HG03521 (cell line): Measurements from ENCODE around the gene IFT43.

Experiments
- ATAC-seq: cut with Tn5 transposase; IDR thresholded peaks from one replicate; pipeline ENCODE4 v1.9.1; 2021; ENCODE audit warnings: mild to moderate bottlenecking, moderate library complexity; ENCODE audit not compliant: unreplicated experiment

IFT43 gene

DNA sequence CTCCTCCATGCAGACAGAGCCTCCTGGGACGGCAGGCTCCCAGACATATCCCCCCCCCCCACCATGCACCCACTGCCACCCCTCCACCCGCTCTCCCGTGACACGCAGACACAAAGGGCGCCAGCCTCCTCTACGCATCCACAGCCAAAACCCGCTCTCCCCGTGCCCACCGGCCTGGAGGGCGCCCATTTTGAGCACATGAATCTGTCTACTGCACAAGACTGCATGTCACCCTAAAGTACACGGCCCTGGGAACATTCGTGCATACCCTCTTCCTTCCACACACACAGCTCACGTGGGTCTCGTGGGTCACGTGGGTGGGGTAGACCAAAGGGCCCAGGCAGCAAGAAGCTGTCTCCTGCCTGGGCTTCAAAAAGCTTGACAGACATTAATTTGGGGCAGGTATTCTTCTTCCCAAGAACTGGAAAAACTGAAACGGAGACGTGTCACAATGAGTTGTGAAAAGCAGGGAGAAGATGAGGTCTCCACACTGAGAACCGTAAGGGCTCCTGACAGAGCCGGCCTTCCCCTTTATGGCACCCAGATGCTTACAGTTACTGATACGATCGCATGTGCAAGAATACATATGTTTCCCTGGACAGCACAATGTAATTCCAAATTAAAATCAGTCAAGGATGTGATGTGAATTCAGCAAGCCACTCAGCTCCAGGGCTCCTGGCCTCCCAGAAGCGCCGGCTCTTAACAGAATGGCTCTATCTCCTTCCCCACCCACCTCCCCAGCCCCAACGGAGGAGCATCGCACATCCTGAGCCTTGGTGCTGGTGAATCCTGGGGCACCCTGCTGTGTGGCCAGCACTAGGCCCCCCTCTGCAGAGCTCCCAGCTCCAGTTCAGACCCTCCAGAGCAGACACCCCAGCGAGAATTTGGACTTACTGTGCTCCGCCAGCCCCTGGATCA is 5.7 kb upstream of the IFT43 start:
- ATAC-seq = no peak

- no peak for ATAC-seq
Measured at GRCh38 chr14:75980856-75981255, 4.7 kb upstream of the IFT43 start.

DNA sequence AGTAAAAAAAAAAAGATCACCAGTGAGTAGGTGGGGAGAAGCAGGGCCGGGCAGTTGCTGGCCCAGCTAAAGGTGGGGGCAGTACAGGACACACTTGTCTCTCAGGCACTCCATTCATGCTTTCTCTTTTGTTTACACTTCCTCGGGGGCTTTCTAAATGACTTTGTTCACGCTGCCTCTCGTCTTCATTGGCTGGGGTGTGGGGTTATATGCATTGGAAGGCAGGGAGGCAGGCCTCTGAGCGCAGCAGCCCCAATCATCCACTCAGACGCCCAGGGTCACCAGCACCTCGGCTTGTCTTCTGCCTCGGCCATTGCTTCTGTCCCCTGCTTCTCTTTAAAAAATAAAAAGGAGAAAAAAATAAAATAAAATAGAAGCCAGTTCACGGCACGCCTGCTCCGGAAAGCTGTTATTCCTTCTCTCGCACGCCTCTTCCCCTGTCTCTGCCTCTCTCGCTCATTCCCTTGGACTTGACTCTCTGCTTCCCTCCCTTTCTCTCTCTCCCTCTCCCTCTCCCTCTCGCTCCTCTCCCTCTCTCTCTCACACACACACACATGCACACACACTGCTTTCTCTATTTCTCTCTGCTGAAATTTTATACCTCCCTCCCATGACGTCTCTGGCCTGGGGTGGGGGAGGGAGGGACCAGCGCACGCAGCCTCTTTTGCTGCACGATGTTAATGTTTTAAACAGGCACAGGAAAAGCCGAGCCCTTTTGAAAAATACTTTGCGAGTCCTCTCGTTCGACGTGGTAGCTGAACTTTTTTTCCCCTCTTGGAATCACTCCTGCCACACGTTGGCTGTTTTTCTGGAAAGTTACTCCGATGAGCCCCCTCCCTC is 3.9 kb upstream of the IFT43 start, which contains the start of gene TGFB3:
Gene TGFB3, minus strand, starts transcription at position 570 of the 840 bp plus-strand sequence. CDS start 1,102 bp downstream, outside the sequence.
- peak; percentile 34 for ATAC-seq

DNA sequence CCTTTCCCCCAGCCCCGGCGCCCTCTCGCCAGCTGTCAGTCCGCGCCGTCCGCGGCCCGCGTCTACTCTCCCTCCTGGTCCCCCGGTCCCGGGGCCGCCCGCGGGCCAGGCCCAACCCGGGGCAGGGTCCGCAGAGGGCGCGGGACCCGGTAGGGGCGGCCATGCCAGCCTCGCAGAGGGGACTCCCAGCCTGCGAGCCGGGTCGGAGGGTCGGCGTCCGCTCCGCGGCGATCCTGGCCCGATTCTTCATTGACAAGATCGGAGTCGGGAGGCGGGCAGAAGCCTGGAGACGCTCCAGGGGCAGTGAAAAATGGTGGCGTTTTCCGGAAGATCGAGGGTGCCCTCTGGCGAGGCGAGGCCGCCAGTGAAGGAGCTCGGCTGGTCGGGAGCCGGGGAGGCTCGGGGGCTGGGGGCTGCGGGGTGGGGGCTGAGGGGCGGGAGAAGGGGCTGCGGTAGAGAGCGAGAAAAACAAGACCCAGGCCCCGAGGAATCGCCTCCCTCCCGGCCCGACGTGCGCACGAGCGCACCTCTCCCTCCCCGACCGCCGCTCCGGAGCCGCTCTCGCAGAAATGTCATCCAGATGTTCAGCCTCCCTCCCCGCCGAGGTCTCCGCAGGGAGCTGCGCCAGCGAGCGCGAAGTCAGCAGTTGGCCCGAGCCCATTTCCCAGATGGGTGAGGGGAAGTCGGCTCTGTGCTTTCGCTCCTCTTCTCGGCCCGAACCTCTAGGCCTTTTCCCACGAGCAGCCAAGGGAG is 3.1 kb upstream of the IFT43 start:
- peak; percentile 45 for ATAC-seq

DNA sequence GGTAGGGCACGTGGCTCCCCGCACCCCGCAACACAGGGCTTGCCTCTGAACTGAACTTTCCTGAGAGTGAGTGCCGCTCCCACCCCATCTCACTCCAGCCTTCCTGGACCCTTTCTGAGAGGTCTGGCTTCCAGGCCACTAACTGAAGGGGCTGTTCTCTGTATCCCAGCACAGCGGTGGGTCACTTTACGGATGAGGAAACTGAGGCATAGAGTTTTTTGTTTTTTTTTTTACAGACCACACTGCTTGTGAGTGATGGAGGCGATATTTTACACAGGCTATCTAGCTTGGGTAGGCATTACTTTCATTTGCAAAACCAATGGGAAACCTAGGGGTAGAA is 2.6 kb upstream of the IFT43 start:
- no peak for ATAC-seq

GRCh38 chr14:75984674-75985073 is 889 bp upstream of the IFT43 start:
- ATAC-seq = no peak

- ATAC-seq = no peak
Measured at GRCh38 chr14:75986439-75986765, 839 bp downstream of the IFT43 start.

DNA sequence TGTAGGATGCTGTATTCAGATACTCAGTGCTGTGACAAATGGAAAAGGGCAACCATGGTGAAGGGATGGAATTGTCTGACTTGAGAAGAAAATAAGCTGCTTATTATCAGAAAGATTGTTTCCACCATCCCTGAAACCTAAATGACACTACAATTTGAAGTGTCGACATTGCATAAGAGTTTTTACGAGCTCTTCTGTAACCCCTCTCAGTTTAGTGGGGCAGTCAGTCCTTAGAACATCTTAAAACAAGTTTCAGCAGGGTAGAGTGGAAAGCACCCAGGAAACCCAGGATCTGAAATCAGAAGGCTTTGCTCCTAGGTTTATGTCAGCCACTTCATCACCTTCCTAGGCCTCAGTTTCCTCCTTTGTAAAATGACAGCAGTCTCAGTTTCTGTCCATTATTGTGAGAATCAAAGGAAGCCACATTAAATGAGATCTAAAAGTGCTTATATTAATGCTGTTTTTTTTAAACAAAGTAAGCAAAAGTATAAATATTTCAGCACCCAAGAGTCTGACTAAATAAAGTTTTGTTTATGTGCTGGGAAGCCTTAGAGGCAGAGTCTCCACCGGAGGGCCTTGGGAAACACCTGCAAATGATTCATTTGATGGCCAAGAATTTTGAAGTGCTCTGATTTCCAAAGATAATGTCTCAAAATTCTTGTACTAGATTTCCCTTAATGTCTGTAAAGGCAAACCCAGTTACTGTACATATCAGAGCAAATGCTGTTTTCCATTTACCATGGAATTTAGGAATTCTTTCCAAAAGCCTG is 1.8 kb downstream of the IFT43 start:
- ATAC-seq = no peak

- ATAC-seq = no peak
Measured at GRCh38 chr14:75989134-75989533, 3.6 kb downstream of the IFT43 start.

- ATAC-seq = no peak
Measured at GRCh38 chr14:75990297-75990696, 4.7 kb downstream of the IFT43 start.

- ATAC-seq = no peak
Measured at GRCh38 chr14:75991753-75992152, 6.2 kb downstream of the IFT43 start.

DNA sequence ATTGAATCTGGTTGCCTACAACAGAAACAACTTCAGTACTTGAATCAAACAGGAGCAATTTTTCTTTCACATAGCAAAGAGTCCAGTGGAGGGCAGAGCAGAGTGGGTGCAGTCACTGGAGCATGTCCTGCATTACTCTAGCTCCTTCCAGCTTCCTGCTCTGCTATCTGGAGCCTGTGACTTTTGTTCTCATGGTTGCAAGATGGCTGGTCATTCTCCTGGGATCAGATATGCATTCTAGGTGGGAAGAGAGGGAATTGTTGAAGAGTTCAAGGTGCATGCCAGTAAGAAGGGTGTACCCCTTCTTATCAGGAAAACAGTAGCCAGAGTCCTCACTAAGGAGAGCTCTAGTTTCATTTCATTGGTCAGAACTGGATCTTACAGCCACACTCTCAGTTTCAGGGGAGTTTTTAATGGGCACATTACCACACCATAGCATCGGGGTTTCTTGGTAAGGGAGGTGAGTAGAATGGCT is 8.0 kb downstream of the IFT43 start:
- no peak for ATAC-seq

- no peak for ATAC-seq
Measured at GRCh38 chr14:75995372-75996041, 9.9 kb downstream of the IFT43 start.

DNA sequence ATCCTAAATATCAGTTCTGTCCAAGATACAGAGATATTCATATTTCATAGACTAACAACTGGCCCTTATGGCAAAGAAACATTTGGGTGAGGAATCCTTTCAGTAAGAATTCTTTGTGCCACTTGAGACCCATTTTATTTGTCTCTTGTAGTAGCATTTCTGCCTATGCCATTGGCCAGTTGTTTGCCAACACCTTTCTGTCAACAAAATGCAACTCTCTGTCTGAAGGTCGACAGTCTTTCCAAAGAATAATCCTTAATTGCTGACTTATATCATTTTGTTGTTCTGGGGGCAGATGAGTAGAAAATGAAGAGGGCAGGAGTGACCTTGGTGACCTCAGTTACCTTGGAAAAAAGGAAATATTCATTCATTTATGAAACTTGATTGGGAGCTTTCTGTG is 10.9 kb downstream of the IFT43 start:
- no peak for ATAC-seq

DNA sequence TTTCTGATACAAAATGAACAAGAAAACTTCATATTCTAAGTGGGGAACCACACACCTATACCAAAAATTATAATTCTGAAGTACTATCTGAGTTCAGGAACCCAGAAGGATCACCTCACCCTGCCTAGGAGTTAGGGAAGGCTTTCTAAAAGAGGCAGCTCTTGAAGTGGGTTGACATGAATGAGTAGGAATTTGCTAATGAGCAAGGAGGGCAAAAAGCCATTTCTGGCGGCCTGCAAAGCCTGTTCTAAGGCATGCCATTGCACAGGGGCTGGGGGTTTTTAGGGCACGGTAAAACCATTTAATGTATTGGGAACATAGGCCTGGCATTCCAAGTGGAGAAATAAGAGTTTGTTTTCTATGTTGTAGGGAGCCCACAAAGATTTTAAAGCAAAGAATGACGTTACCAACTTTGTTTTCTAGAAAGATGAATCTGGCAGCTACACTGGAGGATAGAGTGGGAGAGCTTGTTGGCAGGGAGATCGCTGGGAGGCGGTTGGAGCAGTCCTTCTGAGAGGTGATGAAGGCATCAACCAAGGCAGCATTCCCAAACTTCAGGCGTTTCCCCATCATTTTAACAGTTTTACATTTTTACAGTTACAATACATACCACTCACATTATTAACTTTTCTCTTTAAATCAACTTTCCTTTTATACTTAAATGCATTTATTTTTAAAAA is 14.1 kb downstream of the IFT43 start:
- ATAC-seq = no peak

DNA sequence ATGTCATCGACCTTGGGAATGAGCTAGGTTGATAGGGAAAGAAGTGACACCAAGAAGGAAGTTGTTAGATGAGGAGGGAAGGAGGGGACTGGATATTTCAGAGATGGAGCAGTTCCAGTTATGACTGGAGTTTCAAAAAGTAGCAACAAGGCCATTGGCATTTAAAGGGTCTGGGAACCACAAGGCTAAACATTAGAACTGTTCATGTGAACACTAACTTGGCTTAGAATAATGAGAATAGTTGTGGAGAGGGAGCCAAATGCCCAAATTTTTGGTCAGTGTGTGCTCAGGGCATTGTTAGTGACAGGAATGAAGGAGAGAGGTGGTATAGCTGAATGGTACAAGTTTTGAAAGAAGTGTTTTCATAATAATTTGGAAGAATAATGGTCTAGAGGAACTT is 16.8 kb downstream of the IFT43 start:
- ATAC-seq = no peak

DNA sequence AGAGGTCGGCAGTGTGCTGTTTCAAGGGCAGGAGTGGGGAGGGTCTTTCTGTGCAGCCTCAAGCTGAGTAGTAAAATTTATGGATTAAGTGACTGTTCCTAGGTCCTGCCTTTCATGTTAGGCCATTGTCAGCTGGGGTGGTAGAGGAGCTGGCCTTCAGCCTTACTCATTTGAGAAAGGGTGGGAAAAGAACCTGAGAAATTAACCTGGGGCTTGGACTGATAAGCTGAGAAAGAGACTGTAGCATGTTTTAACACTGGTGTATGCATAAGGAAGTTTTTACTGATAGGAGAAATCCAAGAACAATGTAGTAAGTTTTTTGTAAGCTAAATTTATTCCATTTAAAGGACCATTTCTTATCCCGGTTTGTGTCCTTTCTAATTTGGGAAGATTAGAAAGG is 20.7 kb downstream of the IFT43 start:
- no peak for ATAC-seq

- ATAC-seq = no peak
Measured at GRCh38 chr14:76007379-76007778, 21.8 kb downstream of the IFT43 start.

GRCh38 chr14:76007852-76008251 is 22.3 kb downstream of the IFT43 start:
- ATAC-seq = no peak
